ENCODE measurements around the gene SCARB1.

- TF ChIP-seq EP300 (IDR thresholded peaks at IDR 0.05) (no peak), CTCF (IDR thresholded peaks at IDR 0.05) (no peak)
Measured at GRCh38 chr12:124835656-124836410, 27.8 kb downstream of the SCARB1 start.

Data from tibial nerve (tissue), 4 donors.